K562 (cell line): ENCODE measurements around the gene DUSP10. TPM values are rescaled to one million over a fixed set of nuclear protein-coding genes. Genes with fewer than 3 reads are reported as not detected.
A peak's percentile ranks its signal among the peaks of the same experiment; 100 is the strongest.

Source experiments
- AFF4 ChIP-seq: sonication (generic); formaldehyde crosslinking; IDR thresholded peaks from 2 replicates; pipeline ENCODE4 v1.8.0; 2023; ENCODE audit warnings: mild to moderate bottlenecking, missing genetic modification reagents
- ATF1 ChIP-seq, 2 experiments: fragments of 450-650 bp in 1 of 2; IDR thresholded peaks; 2 replicates each; pipeline ENCODE4 v1.6.1; 2016; ENCODE audit warnings: missing compliant biosample characterization in 1 of 2, missing genetic modification characterization in 1 of 2
- ATF7 ChIP-seq: fragments of 450-650 bp; IDR thresholded peaks from 2 replicates; pipeline ENCODE4 v1.7.1; 2014; ENCODE audit warnings: mild to moderate bottlenecking, moderate library complexity
- BACH1 ChIP-seq: fragments of 200-800 bp; sonication (Bioruptor generic); IDR thresholded peaks from 2 replicates; pipeline ENCODE4 v1.6.1; 2016; ENCODE audit warnings: missing genetic modification characterization, missing compliant biosample characterization
- CREB1 ChIP-seq, 2 experiments: sonication (generic) in 1 of 2; formaldehyde crosslinking in 1 of 2; IDR thresholded peaks; 2 replicates each; pipeline versions ENCODE4 v1.6.1 to v1.8.0; 2012 to 2022; ENCODE audit warnings: inconsistent platforms in 1 of 2, mild to moderate bottlenecking in 1 of 2, missing genetic modification reagents in 1 of 2, moderate library complexity in 1 of 2
- FUS ChIP-seq: fragments of 200-400 bp; formaldehyde crosslinking; optimal IDR thresholded peaks from 2 replicates; pipeline ENCODE3; 2017; ENCODE audit warnings: low read depth, low read length
- HDAC6 ChIP-seq: IDR thresholded peaks from 2 replicates; pipeline ENCODE4 v1.6.1; 2012; ENCODE audit warnings: low read depth, mild to moderate bottlenecking, control low read depth, inconsistent platforms, low read length, moderate library complexity
- HSF4 ChIP-seq: fragments of 250-450 bp; sonication (Bioruptor Pico); IDR thresholded peaks from 2 replicates; pipeline ENCODE4 v2.1.2; 2022; ENCODE audit warnings: mild to moderate bottlenecking, moderate library complexity, borderline replicate concordance
- MAX ChIP-seq: sonication (generic); formaldehyde crosslinking; IDR thresholded peaks from 2 replicates; pipeline ENCODE4 v1.9.0; 2022; ENCODE audit warnings: mild to moderate bottlenecking, missing genetic modification reagents
- MTF1 ChIP-seq: fragments of 250-450 bp; sonication (Bioruptor Pico); IDR thresholded peaks from 2 replicates; pipeline ENCODE4 v1.9.0; 2021; ENCODE audit warnings: moderate library complexity, mild to moderate bottlenecking, inconsistent platforms, borderline replicate concordance
- NR2C1 ChIP-seq, 2 experiments: fragments of 450-650 bp; IDR thresholded peaks; 2 replicates each; pipeline ENCODE4 v1.6.1; 2017; ENCODE audit warnings: mild to moderate bottlenecking in 2 of 2, antibody characterized with exemption in 1 of 2, inconsistent platforms in 1 of 2, missing compliant biosample characterization in 1 of 2, missing genetic modification characterization in 1 of 2
- PTTG1 ChIP-seq: fragments of 450-650 bp; IDR thresholded peaks from 2 replicates; pipeline ENCODE4 v1.6.1; 2016; ENCODE audit warnings: low read depth, mild to moderate bottlenecking, missing genetic modification characterization, missing compliant biosample characterization
- RBM39 ChIP-seq: fragments of 200-400 bp; formaldehyde crosslinking; optimal IDR thresholded peaks from 2 replicates; pipeline ENCODE3; 2018; ENCODE audit warnings: low read depth, low read length
- SUPT5H ChIP-seq: fragments of 450-650 bp; IDR thresholded peaks from 2 replicates; pipeline ENCODE4 v1.6.1; 2016
- TEAD2 ChIP-seq: fragments of 450-650 bp; IDR thresholded peaks from 2 replicates; pipeline ENCODE4 v1.6.1; 2016; ENCODE audit warnings: missing genetic modification characterization, control low read depth, missing compliant biosample characterization
- XRCC4 ChIP-seq: IDR thresholded peaks from one replicate; pipeline ENCODE4 v1.6.1; 2011; ENCODE audit not compliant: insufficient read depth, insufficient read length; ENCODE audit errors: extremely low read depth
- ZNF644 ChIP-seq: fragments of 200-800 bp; sonication (Bioruptor generic); IDR thresholded peaks from 2 replicates; pipeline ENCODE4 v1.6.1; 2016; ENCODE audit warnings: low read depth, missing genetic modification characterization, missing compliant biosample characterization
- ZNF764 ChIP-seq: fragments of 250-450 bp; sonication (Bioruptor Pico); IDR thresholded peaks from 2 replicates; pipeline ENCODE4 v1.4.0; 2020; ENCODE audit warnings: low read depth, mild to moderate bottlenecking, moderate library complexity
- polyA plus RNA-seq, 8 experiments: library from polyadenylated mRNA; depleted of rRNA in 4 of 8; stranded (reverse) in 5 of 8; unstranded in 3 of 8; fragments of >200 nt; fragmentation: Nextera tagmentation in 2 of 8; fragmentation: Illumina TruSeq in 1 of 8; extraction: Ambion mirVana in 2 of 8; extraction: Trizol in 1 of 8; gene quantifications; 2 replicates each; pipeline versions ENCODE4 v1.2.1 to v1.2.3, GENCODE V29; 2011 to 2014; ENCODE audit warnings: inconsistent platforms in 1 of 8, missing spikeins in 1 of 8
- total RNA-seq, 7 experiments: library from RNA; depleted of rRNA in 6 of 7; stranded (reverse); fragments of >200 nt in 6 of 7; fragmentation: Illumina TruSeq in 2 of 7; extraction: Trizol in 2 of 7; gene quantifications; 2 replicates each; pipeline versions ENCODE4 v1.2.1 to v1.2.3, GENCODE V29; 2011 to 2021; ENCODE audit warnings: low replicate concordance in 1 of 7
- TF ChIP-seq, protein P1 (sequence below): fragments of 450-650 bp; IDR thresholded peaks from 2 replicates; pipeline ENCODE4 v1.6.1; 2014; ENCODE audit warnings: low read depth, mild to moderate bottlenecking, moderate library complexity, borderline replicate concordance
- TF ChIP-seq, protein P2 (sequence below): fragments of 450-650 bp; formaldehyde crosslinking; IDR thresholded peaks from 2 replicates; pipeline ENCODE4 v1.4.0; 2020; ENCODE audit warnings: mild to moderate bottlenecking, moderate library complexity

Gene DUSP10
- total and polyA plus RNA-seq, 9 of the 15 experiments (the other 6 are each of a cell fraction or from before 2014, with no cell fraction given) = 1.7 to 8.3 (median 6.1) TPM

DNA sequence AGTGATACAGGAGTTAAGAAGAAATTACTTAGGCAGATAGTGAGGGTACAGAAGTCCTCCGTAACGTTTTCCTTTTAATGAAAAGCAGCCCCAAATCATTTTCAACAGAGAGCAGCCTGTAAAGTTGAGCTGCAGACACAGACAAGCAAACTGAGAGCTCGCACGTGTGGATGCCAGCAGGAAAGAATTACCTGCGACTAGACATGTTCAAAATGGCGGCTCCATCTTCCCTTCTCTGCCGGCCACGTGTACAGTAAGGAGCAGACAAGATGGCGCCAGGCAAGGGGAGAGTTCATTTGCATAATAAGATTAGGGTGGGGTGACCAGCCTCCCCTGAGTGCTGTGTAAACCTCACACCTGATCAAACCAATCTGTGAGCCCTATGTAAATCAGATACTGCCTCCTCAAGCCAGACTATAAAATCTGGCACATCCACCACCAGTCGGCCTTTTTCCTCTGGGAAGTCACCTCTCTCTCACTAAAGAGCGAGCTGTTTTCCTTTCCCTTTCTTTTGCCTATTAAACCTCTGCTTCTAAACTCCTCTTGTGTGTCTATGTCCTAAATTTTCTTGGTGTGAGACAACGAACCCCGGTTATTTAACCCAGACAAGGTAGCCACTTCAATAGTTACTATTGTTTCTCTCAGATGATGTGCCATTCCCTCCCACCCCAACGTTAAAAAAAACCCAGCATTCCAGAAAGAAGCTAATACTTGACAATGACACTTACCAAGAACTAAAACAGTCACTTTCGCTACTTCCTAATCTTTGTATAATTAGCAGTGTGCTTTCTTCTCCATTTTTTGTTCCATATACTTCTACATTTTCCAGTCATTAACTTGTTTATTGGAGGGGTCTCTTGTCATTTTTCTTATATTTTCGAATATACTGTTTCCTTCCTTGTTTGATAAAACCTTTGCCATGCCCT is 27.4 kb downstream of the DUSP10 start (continued):
- TF ChIP-seq, protein P1, sequence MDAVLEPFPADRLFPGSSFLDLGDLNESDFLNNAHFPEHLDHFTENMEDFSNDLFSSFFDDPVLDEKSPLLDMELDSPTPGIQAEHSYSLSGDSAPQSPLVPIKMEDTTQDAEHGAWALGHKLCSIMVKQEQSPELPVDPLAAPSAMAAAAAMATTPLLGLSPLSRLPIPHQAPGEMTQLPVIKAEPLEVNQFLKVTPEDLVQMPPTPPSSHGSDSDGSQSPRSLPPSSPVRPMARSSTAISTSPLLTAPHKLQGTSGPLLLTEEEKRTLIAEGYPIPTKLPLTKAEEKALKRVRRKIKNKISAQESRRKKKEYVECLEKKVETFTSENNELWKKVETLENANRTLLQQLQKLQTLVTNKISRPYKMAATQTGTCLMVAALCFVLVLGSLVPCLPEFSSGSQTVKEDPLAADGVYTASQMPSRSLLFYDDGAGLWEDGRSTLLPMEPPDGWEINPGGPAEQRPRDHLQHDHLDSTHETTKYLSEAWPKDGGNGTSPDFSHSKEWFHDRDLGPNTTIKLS = peak; percentile 94; the same call in 1 of the 2 replicates
- peak; percentile 66 for TF ChIP-seq ZNF644 (tag)
- TF ChIP-seq HDAC6 = no peak
- peak; percentile 54; the same call in 1 of the 2 replicates for TF ChIP-seq SUPT5H
- no peak for TF ChIP-seq PTTG1 (tag)
- no peak for TF ChIP-seq XRCC4
- TF ChIP-seq CREB1 (IDR thresholded peaks at IDR 0.05) = no peak
- no peak for TF ChIP-seq CREB1 (CRISPR knock-in tag; IDR thresholded peaks at IDR 0.05)
- peak; percentile 88 for TF ChIP-seq BACH1
- TF ChIP-seq TEAD2 = 0 out of 2 replicates have a peak, but pooled peaks have one; percentile 46
- TF ChIP-seq ATF7 = 0 out of 2 replicates have a peak, but pooled peaks have one; percentile 28
- TF ChIP-seq RBM39 = no peak
- no peak for TF ChIP-seq MTF1
- TF ChIP-seq HSF4 = peak; percentile 67; the same call in 1 of the 2 replicates
- no peak for TF ChIP-seq ZNF764 (CRISPR knock-in tag)
- TF ChIP-seq NR2C1 (IDR thresholded peaks at IDR 0.05) = no peak
- peak; percentile 64 for TF ChIP-seq NR2C1 (tag; IDR thresholded peaks at IDR 0.05)
- TF ChIP-seq FUS = no peak
- no peak for TF ChIP-seq AFF4
- no peak for TF ChIP-seq ATF1 (CRISPR knock-in tag; IDR thresholded peaks at IDR 0.05)
- peak; percentile 60 for TF ChIP-seq ATF1 (tag; IDR thresholded peaks at IDR 0.05)
- peak; percentile 95 for TF ChIP-seq MAX
- TF ChIP-seq, protein P2, sequence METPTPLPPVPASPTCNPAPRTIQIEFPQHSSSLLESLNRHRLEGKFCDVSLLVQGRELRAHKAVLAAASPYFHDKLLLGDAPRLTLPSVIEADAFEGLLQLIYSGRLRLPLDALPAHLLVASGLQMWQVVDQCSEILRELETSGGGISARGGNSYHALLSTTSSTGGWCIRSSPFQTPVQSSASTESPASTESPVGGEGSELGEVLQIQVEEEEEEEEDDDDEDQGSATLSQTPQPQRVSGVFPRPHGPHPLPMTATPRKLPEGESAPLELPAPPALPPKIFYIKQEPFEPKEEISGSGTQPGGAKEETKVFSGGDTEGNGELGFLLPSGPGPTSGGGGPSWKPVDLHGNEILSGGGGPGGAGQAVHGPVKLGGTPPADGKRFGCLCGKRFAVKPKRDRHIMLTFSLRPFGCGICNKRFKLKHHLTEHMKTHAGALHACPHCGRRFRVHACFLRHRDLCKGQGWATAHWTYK = peak; percentile 59; the same call in 1 of the 2 replicates
